Measurements from ENCODE around the gene IMMP2L.

The IMMP2L gene

DNA sequence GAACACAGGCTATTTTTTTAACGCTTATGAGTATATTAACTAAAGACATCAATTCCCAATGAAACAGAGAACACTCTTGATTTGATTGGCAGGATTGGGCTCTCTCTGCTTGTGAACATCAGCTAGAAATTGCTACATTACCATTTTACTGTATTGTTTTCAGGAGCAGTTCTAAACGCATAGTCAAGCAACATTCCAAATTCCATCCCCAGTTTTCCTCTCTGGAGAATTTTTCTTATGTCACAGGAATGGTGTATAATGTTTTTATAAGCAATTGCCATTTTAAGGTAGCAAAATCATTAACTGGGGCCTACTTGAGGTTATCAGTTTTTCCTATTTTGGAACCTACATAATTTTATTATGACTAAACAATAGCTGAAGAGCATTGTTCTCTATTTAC lies 748.3 kb downstream of the IMMP2L start:
- ATAC-seq (replicated peaks) (no peak), DNase-seq (no peak)
- Mint-ChIP-seq H3K4me3 (no peak overlapping the region), H3K9me3 (peaks cover 5 to 6% of the 10 kb centered on the region in 2 donors), H3K4me1 (ENCODE audit: low read depth in 2 of 2) (no peaks in the 10 kb centered on the region), H3K27me3 (no peaks in the 10 kb centered on the region), H3K36me3 (ENCODE audit: insufficient read depth) (no peaks in the 10 kb centered on the region), H3K27ac (no peak overlapping the region)

DNA sequence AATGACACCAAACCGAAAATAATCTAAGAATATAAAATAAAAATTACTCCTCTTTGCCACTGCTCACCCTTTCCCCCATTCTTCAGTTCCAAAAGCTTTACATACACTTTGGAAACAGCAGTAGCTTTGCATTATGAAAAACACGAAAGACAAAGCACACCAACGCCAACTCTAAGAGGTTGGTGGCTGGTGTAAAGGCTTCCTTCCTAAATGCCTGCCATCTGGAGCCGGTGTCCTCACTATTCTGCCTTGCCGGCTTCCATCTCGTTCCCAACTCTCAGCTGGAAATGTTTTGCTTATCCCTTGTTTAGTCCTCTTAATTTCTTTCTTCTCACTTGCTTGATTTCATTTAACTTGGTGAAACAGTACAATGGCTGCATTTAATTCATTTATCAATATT lies 752.5 kb downstream of the IMMP2L start:
- H3K27me3 Mint-ChIP-seq: no peaks in the 10 kb centered on the region

DNA sequence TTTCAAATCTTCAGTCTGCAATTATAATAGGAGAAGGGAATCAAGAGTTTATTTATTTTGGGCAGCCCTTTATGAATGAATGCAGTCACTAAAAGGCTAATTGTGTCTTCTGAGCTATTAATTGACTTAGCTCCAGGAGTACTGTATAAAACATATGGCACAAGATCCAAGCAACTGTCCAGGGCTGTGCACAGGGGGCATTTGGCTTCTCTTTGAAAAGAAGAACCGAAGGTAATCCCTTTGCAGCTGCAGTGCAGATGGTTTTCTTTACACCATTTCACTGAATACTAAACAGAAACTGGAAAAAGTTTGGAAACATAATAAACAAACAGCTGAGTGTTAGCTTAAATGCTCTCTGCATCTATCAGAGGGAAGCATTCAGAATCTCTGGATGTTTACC lies 753.9 kb downstream of the IMMP2L start:
- Mint-ChIP-seq H3K36me3 (ENCODE audit: insufficient read depth) (no peaks in the 10 kb centered on the region), H3K27me3 (no peaks in the 10 kb centered on the region), H3K4me1 (ENCODE audit: low read depth in 2 of 2) (no peaks in the 10 kb centered on the region), H3K27ac (no peak overlapping the region), H3K9me3 (no peaks in the 10 kb centered on the region), H3K4me3 (no peak overlapping the region)
- no peak for DNase-seq
- no peak for ATAC-seq (replicated peaks)

More for the DNA sequence above, 752.5 kb downstream of the IMMP2L start:
- Mint-ChIP-seq H3K36me3 (ENCODE audit: insufficient read depth) (no peaks in the 10 kb centered on the region), H3K4me3 (no peak overlapping the region), H3K27ac (no peak overlapping the region), H3K4me1 (ENCODE audit: low read depth in 2 of 2) (no peaks in the 10 kb centered on the region), H3K9me3 (no peaks in the 10 kb centered on the region)
- DNase-seq (no peak), ATAC-seq (replicated peaks) (no peak)

DNA sequence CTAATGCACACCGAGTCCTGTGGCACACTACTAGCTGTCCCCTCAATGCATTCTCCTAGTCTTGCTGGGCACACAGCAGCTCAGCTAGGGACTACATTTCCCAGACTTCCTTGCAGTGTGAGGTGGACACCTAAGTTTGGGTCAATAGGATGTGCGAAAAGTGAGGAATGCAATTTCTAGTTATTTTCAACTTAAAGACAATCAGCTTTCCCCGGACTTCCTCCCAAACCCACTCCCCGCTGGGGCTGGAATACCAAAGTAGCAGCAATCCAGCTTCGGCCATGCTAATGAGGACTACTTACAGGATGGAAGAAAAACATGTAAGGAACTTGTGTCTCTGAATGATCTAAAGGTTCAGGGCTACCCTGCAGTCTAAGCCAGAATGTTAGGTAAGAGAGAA lies 757.8 kb downstream of the IMMP2L start:
- no peaks in the 10 kb centered on the region for H3K27me3 Mint-ChIP-seq
- H3K9me3 Mint-ChIP-seq: peaks cover 0 to 1% of the 10 kb centered on the region in 2 donors
- no peaks in the 10 kb centered on the region for H3K4me1 Mint-ChIP-seq (ENCODE audit: low read depth in 2 of 2)
- ATAC-seq (replicated peaks) (no peak), DNase-seq (no peak)
- no peak overlapping the region for H3K4me3 Mint-ChIP-seq
- no peak overlapping the region for H3K27ac Mint-ChIP-seq
- H3K36me3 Mint-ChIP-seq (ENCODE audit: insufficient read depth): no peaks in the 10 kb centered on the region

DNA sequence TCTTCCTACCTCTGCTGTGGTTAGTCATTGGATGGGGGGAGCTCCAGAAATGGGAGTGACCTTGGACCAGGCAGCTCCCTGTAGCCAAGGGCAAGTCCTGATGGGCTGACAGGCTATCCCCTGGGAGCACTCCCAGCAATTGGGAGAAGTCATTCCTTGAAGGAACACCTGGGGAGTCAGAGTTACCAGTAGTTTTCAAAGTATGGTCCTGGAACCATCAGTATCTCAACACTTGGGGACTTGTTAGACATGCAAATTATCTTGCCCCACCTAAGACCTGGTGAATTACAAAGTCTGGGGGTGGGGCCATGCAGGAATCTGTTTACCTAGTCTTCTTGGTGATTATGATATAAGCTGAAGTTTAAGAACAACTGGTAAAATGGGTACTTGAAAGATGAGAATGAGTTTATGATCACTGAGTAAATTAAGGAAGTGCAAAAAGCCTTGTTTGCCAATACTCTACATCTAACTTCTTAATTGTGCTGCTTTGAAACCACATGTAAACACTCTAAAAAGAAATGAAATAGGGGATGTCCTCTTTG lies 758.6 kb downstream of the IMMP2L start:
- H3K36me3 Mint-ChIP-seq (ENCODE audit: insufficient read depth): no peaks in the 10 kb centered on the region
- no peak for ATAC-seq (replicated peaks)
- no peaks in the 10 kb centered on the region for H3K4me1 Mint-ChIP-seq (ENCODE audit: low read depth in 2 of 2)
- no peaks in the 10 kb centered on the region for H3K27me3 Mint-ChIP-seq
- H3K4me3 Mint-ChIP-seq: no peak overlapping the region
- peaks cover 0 to 1% of the 10 kb centered on the region in 2 donors for H3K9me3 Mint-ChIP-seq
- no peak for DNase-seq
- H3K27ac Mint-ChIP-seq: no peak overlapping the region

DNA sequence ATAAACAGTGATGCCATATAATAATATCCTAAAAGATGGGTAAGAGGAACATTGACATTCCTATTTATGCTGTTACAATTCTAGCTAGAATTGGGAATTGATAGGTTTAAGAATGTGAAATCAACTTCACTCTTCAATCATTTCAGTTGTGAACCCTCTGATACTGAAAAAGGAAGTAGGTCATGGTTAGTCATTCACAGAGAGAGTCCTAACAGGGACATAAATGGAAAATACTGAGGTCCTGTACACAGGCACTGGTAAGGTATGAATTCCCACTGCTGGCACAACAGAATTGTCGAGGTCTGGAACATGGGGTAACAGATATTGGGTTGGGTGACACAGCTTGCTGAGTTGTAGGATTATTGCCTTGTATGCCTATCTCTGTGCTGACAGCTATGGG lies 760.8 kb downstream of the IMMP2L start:
- Mint-ChIP-seq H3K27ac (no peak overlapping the region), H3K36me3 (ENCODE audit: insufficient read depth) (no peaks in the 10 kb centered on the region), H3K4me1 (ENCODE audit: low read depth in 2 of 2) (no peaks in the 10 kb centered on the region), H3K27me3 (no peaks in the 10 kb centered on the region), H3K9me3 (peaks cover 0 to 1% of the 10 kb centered on the region in 2 donors), H3K4me3 (no peak overlapping the region)
- ATAC-seq (replicated peaks) (no peak), DNase-seq (no peak)

DNA sequence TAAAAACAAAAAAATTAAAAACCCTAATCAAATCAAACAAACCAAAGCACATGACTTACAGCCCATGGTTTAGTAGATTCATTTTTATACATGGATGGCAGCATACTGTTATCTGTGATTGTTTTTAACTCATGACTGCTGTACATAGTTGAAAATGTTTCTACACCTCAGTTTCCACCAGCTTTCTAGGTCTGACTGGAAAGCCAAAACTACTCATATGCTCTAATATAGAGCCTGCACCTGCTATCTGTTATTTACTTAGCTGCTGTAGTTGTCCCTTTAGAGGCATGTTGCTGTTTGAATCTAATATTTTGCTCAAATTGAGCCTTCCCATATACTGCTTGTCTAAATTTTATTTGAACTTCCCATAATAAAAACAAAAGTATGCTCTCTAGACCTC lies 761.3 kb downstream of the IMMP2L start:
- Mint-ChIP-seq H3K27ac (no peak overlapping the region), H3K9me3 (peaks cover 0 to 2% of the 10 kb centered on the region in 2 donors), H3K4me3 (no peak overlapping the region), H3K36me3 (ENCODE audit: insufficient read depth) (no peaks in the 10 kb centered on the region), H3K4me1 (ENCODE audit: low read depth in 2 of 2) (no peaks in the 10 kb centered on the region), H3K27me3 (no peaks in the 10 kb centered on the region)
- DNase-seq: no peak
- ATAC-seq (replicated peaks): no peak

DNA sequence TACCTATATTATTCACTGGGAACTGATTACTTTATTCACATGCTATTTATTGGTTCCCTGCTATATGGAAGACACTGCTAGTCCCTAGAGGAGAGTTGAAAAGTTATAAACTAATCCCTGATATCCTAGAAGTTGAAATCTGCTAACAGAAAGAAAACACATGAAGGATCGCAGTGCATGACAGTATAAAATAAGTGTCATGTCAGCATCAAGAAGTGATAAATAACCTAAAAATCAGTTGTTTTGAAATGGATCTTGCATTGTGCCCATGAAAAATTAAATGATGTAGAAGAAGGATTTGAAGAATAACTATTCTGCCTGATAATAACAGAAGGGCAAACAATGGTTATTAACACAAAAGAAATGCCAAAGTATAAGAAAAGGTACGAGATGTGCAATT lies 764.6 kb downstream of the IMMP2L start:
- H3K4me3 Mint-ChIP-seq: no peak overlapping the region
- DNase-seq (no peak), ATAC-seq (replicated peaks) (no peak)
- no peaks in the 10 kb centered on the region for H3K4me1 Mint-ChIP-seq (ENCODE audit: low read depth in 2 of 2)
- H3K9me3 Mint-ChIP-seq: peaks cover 0 to 2% of the 10 kb centered on the region in 2 donors
- H3K27ac Mint-ChIP-seq: no peak overlapping the region
- no peaks in the 10 kb centered on the region for H3K27me3 Mint-ChIP-seq
- no peaks in the 10 kb centered on the region for H3K36me3 Mint-ChIP-seq (ENCODE audit: insufficient read depth)

DNA sequence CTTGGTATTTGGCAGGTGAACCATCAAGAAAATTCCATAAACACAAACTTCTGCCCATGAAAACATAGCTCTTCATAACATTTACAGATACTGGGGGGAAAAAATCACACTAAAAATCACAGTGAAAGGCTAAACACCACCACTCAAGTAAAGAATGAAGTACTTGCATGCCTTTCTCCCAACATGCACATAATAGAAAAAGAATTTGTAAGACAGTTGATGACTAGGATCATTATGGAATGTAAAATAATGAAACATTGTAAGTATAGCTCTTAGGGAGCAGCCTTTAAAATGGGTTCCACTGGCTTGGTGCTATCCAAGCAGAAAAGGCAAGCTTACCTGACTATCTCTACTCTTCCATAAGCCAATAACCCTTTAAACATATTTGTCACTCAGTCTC lies 771.3 kb downstream of the IMMP2L start:
- peaks cover 0 to 1% of the 10 kb centered on the region in 2 donors for H3K9me3 Mint-ChIP-seq
- ATAC-seq (replicated peaks) (no peak), DNase-seq (no peak)
- no peaks in the 10 kb centered on the region for H3K36me3 Mint-ChIP-seq (ENCODE audit: insufficient read depth)
- H3K4me3 Mint-ChIP-seq: no peak overlapping the region
- no peaks in the 10 kb centered on the region for H3K27me3 Mint-ChIP-seq
- H3K27ac Mint-ChIP-seq: no peak overlapping the region
- H3K4me1 Mint-ChIP-seq (ENCODE audit: low read depth in 2 of 2): no peaks in the 10 kb centered on the region

DNA sequence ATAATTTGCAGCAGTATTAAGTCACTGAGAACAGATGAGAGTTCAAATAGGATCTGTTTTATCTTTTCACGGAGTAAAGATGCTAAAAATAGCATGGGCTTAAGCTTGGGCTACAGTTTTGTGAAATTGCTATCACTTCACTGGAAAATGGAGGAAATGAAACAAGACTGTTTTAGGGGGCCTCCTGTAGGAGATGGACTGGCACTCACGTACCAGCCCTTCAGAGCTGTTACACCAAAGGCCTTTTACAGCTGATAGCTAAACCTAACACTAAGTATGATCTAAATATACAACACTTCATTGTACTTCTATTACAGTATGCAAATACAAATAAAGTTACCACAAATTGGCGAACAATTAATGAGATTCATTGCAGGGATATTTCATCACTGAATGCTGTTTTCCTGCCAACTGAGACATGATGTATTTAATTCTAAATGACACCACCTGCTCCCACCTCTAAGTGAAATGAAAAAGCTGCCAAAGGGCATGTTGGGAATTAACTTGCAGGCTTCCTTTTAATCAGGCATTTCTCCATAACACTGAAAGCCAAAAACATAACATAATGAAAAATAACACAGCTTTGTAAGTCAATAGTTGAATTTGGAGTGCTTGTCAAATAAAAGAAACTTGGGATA lies 775.8 kb downstream of the IMMP2L start:
- no peak overlapping the region for H3K27ac Mint-ChIP-seq
- no peaks in the 10 kb centered on the region for H3K9me3 Mint-ChIP-seq
- no peaks in the 10 kb centered on the region for H3K27me3 Mint-ChIP-seq
- no peaks in the 10 kb centered on the region for H3K36me3 Mint-ChIP-seq (ENCODE audit: insufficient read depth)
- DNase-seq: no peak
- no peak for ATAC-seq (replicated peaks)
- H3K4me1 Mint-ChIP-seq (ENCODE audit: low read depth in 2 of 2): no peaks in the 10 kb centered on the region
- H3K4me3 Mint-ChIP-seq: no peak overlapping the region

DNA sequence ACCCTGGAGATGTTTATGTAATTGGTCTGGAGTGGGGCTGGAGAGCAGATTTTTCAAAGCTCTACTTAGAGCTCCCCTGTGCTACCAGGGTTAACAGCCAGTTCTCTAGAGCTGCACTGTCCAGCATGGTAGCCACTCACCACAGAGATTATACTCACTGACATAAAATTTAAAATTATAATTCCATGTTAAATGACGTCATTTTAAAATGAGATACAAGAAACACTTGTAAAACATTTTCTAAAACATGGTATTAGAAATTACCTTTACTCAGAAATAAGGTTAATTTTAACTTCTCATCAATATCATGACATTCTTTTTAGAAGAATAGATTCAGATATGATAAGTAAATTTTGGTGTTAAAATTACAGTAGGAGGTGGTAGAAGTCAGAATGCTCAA lies 777.5 kb downstream of the IMMP2L start:
- Mint-ChIP-seq H3K27me3 (no peaks in the 10 kb centered on the region), H3K4me1 (ENCODE audit: low read depth in 2 of 2) (no peaks in the 10 kb centered on the region), H3K9me3 (no peaks in the 10 kb centered on the region), H3K36me3 (ENCODE audit: insufficient read depth) (no peaks in the 10 kb centered on the region), H3K27ac (no peak overlapping the region), H3K4me3 (no peak overlapping the region)
- ATAC-seq (replicated peaks): no peak
- DNase-seq: no peak

DNA sequence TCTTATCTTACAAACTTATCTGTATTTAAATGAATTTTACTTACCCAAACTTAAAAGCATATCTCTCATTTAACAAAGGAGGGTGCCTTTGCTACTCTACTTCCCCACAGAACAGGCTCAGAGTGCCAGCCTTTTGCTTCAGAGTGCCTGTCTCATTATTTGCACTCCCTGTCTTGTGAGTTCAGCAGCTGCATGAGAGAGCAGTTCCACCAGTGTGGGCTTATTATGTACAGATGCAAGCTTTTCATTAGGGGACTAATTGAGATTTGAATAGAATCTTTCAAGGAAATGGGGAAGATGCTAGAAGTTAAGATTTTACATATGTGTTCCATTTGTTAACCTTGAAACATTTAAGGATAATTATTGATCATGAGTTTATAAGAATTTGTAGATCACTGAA lies 781.6 kb downstream of the IMMP2L start:
- Mint-ChIP-seq H3K27ac (no peak overlapping the region), H3K9me3 (no peaks in the 10 kb centered on the region), H3K36me3 (ENCODE audit: insufficient read depth) (no peaks in the 10 kb centered on the region), H3K27me3 (no peaks in the 10 kb centered on the region), H3K4me1 (ENCODE audit: low read depth in 2 of 2) (no peaks in the 10 kb centered on the region), H3K4me3 (no peak overlapping the region)
- DNase-seq (no peak), ATAC-seq (replicated peaks) (no peak)

DNA sequence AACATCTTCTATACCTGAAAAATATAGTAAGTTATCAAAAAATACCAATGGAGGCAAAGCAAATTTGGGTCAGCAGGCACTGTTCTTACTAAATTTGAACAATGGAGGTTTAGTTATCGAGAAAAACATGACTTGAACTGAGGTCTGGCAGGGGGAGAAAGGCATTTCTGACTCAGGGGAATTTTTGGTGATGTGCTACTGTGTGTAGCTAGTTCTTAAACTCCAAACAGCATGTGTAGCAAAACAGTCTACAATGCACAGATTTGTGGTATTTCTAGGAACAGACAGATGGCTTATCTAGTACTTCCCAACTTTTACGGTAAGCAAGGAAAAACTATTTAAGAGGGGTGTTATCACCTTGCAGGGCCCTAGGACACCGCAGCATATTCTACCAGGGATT lies 783.0 kb downstream of the IMMP2L start:
- H3K27ac Mint-ChIP-seq: no peak overlapping the region
- ATAC-seq (replicated peaks) (no peak), DNase-seq (no peak)
- H3K36me3 Mint-ChIP-seq (ENCODE audit: insufficient read depth): no peaks in the 10 kb centered on the region
- no peaks in the 10 kb centered on the region for H3K4me1 Mint-ChIP-seq (ENCODE audit: low read depth in 2 of 2)
- H3K4me3 Mint-ChIP-seq: no peak overlapping the region
- no peaks in the 10 kb centered on the region for H3K9me3 Mint-ChIP-seq
- no peaks in the 10 kb centered on the region for H3K27me3 Mint-ChIP-seq

DNA sequence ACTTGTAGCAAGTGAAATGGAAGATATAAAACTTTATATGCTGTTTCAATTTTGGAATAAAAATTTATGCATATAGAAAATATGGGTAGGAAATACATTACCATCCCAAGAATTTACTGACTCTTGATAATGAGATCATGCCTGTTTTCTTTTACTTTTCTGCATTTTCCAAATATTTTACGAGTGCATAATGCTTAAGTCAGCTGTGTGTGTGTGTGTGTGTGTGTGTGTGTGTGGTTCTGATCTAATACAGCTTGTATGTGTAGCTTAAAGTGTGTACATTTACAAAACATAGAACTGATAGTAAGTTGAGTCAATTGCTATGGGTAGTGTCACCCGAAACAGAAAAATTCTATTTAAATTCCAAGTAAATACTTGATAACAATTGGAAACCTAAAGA lies 787.2 kb downstream of the IMMP2L start:
- ATAC-seq (replicated peaks) (no peak), DNase-seq (no peak)
- Mint-ChIP-seq H3K4me3 (no peak overlapping the region), H3K27me3 (no peaks in the 10 kb centered on the region), H3K9me3 (no peaks in the 10 kb centered on the region), H3K27ac (no peak overlapping the region), H3K36me3 (ENCODE audit: insufficient read depth) (no peaks in the 10 kb centered on the region), H3K4me1 (ENCODE audit: low read depth in 2 of 2) (no peaks in the 10 kb centered on the region)

DNA sequence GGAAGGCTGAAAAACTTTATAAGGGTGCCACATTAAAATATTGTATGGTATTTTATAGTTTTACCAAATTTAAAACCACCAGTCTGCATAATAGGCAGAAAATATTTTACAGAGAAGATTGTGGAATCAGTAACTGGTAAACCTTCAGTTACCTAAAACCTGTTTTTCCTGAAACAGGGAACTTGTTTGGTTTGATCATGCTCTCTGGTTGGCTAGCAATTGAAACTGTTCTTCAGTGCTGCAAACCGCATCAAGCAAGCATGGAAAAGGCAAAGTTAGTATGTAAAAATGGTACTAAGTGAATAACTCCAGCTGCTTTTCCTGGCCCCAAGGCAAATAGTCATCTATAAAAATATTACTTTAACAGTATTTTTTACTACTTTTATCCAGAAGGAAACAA lies 788.2 kb downstream of the IMMP2L start:
- ATAC-seq (replicated peaks) (no peak), DNase-seq (no peak)
- H3K9me3 Mint-ChIP-seq: no peaks in the 10 kb centered on the region
- H3K36me3 Mint-ChIP-seq (ENCODE audit: insufficient read depth): no peaks in the 10 kb centered on the region
- no peaks in the 10 kb centered on the region for H3K4me1 Mint-ChIP-seq (ENCODE audit: low read depth in 2 of 2)
- no peaks in the 10 kb centered on the region for H3K27me3 Mint-ChIP-seq
- no peak overlapping the region for H3K27ac Mint-ChIP-seq
- H3K4me3 Mint-ChIP-seq: no peak overlapping the region

Data from effector memory CD8-positive, alpha-beta T cell (primary cell).